Fibroblast of pulmonary artery (primary cell): ENCODE results near the gene ZNF383.
"Not testable (repeated sequence)": the region's sequence is repeated elsewhere in the genome, so short reads cannot be mapped to it uniquely, and the experiment has no call there.

Source experiments
- DNase-seq: peaks from one replicate; pipeline ENCODE4 v3.0.0-alpha.2; 2010; ENCODE audit warnings: low read depth
- H3K4me3 ChIP-seq: replicated peaks from 2 replicates; pipeline ENCODE4 v1.5.1; 2011; ENCODE audit warnings: low read depth, mild to moderate bottlenecking, control low read depth, low read length, moderate library complexity
- TF ChIP-seq, protein P1 (sequence below): IDR thresholded peaks from 2 replicates; pipeline ENCODE4 v1.5.1; 2011; ENCODE audit warnings: mild to moderate bottlenecking, control low read depth, low read length, inconsistent platforms; ENCODE audit errors: missing control alignments

ZNF383 gene

DNA sequence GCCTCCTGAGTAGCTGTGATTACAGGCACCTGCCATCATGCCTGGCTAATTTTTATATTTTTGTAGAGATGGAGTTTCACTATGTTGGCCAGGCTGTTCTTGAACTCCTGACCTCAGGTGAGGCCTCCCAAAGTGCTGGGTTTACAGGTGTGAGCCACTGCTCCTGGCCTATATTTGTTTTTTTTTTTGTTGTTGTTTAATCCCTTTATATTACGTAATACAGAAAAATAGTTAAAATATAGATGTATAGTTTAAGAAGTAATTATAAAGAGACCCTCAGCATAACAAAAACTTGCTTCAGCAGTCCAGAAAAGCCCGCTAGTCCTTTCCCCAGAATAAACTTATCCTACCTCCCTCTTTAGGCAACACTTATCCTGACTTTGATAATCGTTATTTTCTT is 2.4 kb downstream of the ZNF383 start:
- DNase-seq: no peak
- TF ChIP-seq, protein P1, sequence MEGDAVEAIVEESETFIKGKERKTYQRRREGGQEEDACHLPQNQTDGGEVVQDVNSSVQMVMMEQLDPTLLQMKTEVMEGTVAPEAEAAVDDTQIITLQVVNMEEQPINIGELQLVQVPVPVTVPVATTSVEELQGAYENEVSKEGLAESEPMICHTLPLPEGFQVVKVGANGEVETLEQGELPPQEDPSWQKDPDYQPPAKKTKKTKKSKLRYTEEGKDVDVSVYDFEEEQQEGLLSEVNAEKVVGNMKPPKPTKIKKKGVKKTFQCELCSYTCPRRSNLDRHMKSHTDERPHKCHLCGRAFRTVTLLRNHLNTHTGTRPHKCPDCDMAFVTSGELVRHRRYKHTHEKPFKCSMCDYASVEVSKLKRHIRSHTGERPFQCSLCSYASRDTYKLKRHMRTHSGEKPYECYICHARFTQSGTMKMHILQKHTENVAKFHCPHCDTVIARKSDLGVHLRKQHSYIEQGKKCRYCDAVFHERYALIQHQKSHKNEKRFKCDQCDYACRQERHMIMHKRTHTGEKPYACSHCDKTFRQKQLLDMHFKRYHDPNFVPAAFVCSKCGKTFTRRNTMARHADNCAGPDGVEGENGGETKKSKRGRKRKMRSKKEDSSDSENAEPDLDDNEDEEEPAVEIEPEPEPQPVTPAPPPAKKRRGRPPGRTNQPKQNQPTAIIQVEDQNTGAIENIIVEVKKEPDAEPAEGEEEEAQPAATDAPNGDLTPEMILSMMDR: no peak

DNA sequence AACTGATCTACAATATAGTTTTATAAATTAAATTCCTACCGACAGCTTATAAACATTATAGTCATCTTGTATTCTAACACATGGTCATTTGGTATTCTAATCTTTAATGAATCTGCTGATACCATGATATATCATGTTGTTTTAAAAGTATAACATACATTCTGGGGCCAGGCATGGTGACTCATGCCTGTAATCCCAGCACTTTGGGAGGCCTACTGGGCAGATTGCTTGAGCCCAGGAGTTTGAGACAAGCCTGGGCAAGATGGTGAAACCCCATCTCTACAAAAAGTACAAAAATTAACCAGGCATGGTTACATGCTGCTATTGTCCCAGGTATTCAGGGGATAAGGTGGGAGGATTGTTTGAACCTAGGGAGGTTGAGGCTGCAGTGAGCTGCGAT is 3.1 kb downstream of the ZNF383 start:
- TF ChIP-seq, protein P1: no peak
- H3K4me3 ChIP-seq: no peak overlapping the region
- no peak for DNase-seq

More for the DNA sequence above, 2.4 kb downstream of the ZNF383 start:
- no peak overlapping the region for H3K4me3 ChIP-seq

DNA sequence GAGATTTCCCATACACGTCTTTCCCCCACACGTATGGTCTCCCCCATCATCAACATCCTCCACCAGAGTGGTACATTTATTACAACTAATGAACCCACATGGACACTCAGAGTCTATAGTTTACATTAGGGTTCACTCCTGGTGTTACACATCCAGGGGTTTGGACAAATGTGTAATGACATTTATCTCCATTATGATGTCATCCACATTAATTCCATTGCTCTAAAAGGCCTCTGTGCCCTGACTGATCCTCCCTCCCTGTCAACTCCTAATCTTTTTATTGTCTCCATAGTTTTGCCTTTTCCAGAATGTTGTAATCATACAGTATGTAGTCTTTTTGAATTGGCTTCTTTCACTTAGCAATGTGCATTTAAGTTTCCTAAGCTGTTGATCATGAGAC is 8.2 kb downstream of the ZNF383 start:
- DNase-seq: no peak
- TF ChIP-seq, protein P1: no peak
- H3K4me3 ChIP-seq: no peak overlapping the region

DNA sequence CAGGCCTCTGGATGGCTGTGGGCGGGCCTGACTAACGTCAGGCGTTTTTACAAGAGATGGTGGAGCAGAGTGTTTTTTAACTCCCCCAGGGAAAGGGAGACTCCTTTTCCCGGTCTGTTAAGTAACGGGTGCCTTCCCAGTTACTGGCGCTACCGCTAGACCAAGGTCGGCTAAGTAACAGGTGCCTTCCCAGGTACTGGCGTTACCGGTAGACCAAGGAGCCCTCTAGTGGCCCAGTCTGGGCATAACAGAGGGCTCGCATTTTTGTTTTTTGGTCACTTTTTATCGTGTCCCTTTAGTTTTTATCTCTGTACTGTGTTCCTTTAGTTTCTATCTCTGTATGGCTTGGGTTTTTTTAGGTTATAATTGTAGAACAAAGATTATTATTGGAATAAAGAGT is 10.0 kb downstream of the ZNF383 start:
- no peak for DNase-seq

DNA sequence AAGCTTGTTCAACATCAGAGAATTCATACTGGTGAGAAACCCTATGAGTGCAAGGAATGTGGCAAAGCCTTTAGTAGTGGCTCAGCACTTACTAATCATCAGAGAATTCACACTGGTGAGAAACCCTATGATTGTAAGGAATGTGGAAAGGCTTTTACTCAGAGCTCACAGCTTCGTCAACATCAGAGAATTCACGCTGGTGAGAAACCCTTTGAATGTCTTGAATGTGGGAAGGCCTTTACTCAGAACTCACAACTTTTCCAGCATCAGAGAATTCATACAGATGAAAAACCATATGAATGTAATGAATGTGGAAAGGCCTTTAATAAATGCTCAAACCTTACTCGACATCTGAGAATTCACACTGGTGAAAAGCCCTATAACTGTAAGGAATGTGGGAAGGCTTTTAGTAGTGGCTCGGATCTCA is 25.2 kb downstream of the ZNF383 start:
- TF ChIP-seq, protein P1: no peak
- DNase-seq: no peak
- H3K4me3 ChIP-seq: no peak overlapping the region

More for the DNA sequence above, 10.0 kb downstream of the ZNF383 start:
- no peak overlapping the region for H3K4me3 ChIP-seq
- TF ChIP-seq, protein P1: peak; percentile 41

DNA sequence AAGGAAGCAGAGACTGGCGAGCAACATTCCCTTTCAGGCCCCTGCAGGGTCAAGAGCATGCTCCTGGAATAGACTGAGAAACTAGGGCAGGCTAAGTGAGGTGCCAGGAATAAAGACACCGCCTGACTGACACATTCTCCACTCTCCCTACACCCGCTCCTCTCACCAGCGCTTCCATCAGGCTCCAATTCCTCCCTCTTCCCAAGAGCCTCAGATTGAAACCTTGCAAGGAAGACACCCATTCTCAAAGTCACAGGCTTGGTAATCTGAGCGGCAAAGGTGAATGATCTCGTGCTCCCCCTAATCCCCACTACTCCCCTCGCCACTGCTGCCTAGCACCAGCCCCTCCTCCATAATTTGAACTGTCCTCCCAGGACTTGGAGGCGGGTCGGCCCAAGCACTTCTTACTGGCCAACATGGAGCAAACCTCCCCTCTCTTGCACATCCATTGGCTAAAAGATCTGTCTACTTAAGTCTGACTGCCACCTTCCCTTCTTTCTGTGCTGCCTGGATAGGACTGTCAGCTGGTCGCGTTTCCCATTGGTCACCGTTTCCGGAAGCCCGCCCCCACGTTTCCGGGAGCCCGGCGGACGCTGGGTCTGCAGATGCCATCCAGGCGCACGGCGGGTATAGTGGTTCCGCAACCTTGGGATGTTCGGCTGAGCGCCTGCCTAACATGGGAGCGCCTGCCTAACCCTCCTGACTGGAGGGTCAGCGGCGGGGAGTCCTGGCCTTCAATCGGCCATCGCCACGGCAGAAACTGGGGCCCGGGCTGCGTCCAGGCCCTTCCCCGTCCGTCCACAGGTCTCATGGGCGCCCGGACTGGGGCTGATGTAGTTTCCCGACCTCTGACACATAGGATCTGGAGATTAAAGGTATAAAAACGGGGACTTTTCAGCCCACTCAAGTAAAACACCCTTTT is 33.6 kb downstream of the ZNF383 start:
- TF ChIP-seq, protein P1: no peak
- peak; percentile 95 for DNase-seq
- peak overlapping the region; percentile 74 for H3K4me3 ChIP-seq

DNA sequence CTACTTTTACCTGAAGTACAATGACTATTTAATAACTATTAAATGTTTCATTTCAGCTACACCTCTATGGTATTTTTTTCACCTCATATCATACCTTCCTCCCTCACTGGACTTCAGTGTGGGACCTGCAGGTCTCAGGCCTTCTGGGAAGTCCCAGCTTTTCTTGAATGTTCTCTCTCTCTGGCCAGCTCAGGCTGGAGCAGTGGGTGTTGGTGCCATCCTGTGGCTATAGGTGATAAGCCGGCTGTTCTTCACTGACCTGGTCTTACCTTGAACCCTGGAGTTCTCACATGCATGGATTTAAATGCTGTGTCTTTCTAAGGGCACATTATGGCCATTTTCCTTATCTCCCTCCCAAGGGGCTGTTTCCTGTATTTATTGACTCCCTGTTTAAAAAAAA is 45.0 kb downstream of the ZNF383 start:
- not testable (repeated sequence) for DNase-seq, H3K4me3 ChIP-seq

DNA sequence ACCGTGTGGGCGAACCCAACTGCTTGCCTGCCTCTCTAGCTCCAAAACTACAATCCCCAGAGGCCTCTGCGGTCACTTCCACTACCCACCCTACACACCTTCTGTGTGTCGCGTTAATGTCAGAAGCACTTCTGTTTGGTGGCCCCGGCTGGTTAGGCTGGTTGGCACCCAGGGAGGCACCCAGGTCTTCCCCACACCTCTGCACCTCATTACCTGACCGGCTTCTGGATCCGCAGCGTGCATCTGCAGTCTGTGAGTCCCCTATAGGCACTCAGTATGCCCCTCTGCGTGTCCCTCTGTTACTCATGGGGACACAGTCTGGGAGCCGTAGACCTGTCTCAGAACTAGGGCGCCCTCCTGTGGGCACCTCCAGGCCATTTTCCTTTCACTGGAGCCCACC is 49.0 kb downstream of the ZNF383 start:
- H3K4me3 ChIP-seq, DNase-seq: not testable (repeated sequence)

DNA sequence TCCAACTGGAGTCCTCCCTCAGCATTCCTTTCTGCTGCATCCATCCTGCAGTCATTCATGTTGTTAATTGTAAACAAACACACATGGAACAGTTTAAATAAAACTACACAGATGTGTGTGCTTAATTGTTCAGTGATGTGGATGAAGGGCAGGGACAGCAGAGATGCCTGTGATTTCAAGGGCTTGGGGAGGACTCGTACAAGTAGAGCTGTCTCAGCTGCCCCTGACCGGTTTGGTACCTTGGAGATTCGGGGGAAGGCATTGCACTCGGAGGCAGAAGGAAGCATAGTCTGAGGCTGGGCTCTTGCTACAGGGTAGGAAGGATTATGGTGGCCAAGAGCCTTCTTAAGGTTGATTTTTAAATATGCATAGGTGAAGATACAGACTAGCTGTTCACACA is 49.7 kb downstream of the ZNF383 start:
- DNase-seq, H3K4me3 ChIP-seq: not testable (repeated sequence)

DNA sequence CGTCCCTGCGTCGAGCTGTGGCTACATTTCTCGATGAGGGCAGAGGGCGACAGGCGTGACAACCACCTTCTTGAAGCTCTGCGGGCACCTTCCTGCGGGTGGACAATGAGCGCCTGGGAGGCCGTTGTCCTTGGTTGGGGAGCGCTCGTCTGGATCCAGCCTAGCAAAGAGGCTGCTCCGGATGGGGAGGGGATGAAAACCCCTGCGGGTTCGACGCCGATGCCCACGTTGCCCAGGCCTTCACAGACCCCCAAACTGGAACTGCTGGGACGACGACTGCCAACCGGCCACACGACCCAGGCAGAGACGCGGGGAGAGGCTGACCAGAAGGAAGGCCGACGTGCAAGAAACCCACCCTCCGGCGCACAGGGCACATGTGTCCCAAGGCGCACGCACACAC is 62.6 kb downstream of the ZNF383 start:
- not testable (repeated sequence) for H3K4me3 ChIP-seq, DNase-seq

DNA sequence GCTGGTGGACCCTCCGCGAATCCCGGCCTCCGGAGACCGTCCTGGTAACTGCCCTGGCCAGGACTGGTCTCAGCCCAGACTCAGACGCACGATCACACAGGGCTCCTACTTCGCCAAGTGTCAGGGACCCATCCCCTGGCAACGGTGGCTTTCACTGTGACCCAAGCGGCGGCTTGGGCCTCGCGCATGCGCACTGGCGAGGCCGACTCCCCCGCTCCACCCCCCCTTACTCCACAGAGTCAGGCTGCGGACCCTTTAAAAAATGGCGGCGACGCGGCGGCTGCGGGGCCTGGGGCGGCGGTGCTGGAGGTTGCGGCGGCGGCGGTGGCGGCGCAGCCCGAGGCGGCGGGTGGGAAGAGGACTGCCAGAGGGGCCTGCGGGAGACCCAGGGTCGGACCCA is 66.0 kb downstream of the ZNF383 start:
- not testable (repeated sequence) for H3K4me3 ChIP-seq, DNase-seq
